NB4 (cell line): ENCODE measurements around the gene STAT6.

Experiments used
- CTCF ChIP-seq: IDR thresholded peaks from one replicate; pipeline ENCODE4 v1.5.1; 2012; ENCODE audit warnings: low read depth, low read length
- MAX ChIP-seq: IDR thresholded peaks from 2 replicates; pipeline ENCODE4 v1.6.1; 2011; ENCODE audit warnings: low read depth, low read length
- MYC ChIP-seq: IDR thresholded peaks from 2 replicates; pipeline ENCODE4 v1.6.1; 2011; ENCODE audit warnings: low read depth, low read length
- POLR2A ChIP-seq: IDR thresholded peaks from 2 replicates; pipeline ENCODE4 v1.6.1; 2011; ENCODE audit warnings: mild to moderate bottlenecking; ENCODE audit not compliant: insufficient read length; ENCODE audit errors: extremely low read depth

GRCh38 chr12:57080855-57081254, 30.3 kb downstream of the STAT6 start:
- TF ChIP-seq MYC (no peak), POLR2A (no peak), CTCF (no peak), MAX (no peak)
